Neural progenitor cell (in vitro differentiated cells): ENCODE data around the gene KCNB1. TPM values are rescaled to one million over a fixed set of nuclear protein-coding genes. Genes with fewer than 3 reads are reported as not detected.
A peak's percentile ranks its signal among the peaks of the same experiment; 100 is the strongest.

Source experiments
- DNase-seq: peaks from one replicate; pipeline ENCODE4 v3.0.0-alpha.2; 2016; ENCODE audit warnings: low spot score
- H2AFZ ChIP-seq: fragments of 200-600 bp; sonication (generic); replicated peaks from 2 replicates; pipeline ENCODE4 v1.6.1; 2016; ENCODE audit warnings: antibody characterized with exemption
- H3F3A ChIP-seq: fragments of 200-600 bp; sonication (generic); 2 replicates; pipeline ENCODE4 v1.6.1; 2016; ENCODE audit warnings: antibody characterized with exemption, low read depth
- H3K27ac ChIP-seq: fragments of 200-600 bp; sonication (generic); 2 replicates; pipeline ENCODE4 v1.5.1; 2016; ENCODE audit warnings: mild to moderate bottlenecking
- H3K27me3 ChIP-seq: fragments of 200-600 bp; sonication (generic); 2 replicates; pipeline ENCODE4 v1.6.1; 2016; ENCODE audit warnings: mild to moderate bottlenecking, moderate library complexity
- H3K36me3 ChIP-seq: fragments of 200-600 bp; sonication (generic); 2 replicates; pipeline ENCODE4 v1.5.1; 2016
- H3K4me1 ChIP-seq: fragments of 200-600 bp; sonication (generic); 2 replicates; pipeline ENCODE4 v1.6.1; 2016; ENCODE audit warnings: mixed run types
- H3K4me2 ChIP-seq: fragments of 200-600 bp; sonication (generic); 2 replicates; pipeline ENCODE4 v1.6.1; 2016
- H3K4me3 ChIP-seq: fragments of 200-600 bp; sonication (generic); 2 replicates; pipeline ENCODE4 v1.5.1; 2016
- H3K79me2 ChIP-seq: fragments of 200-600 bp; sonication (generic); 2 replicates; pipeline ENCODE4 v1.6.1; 2016; ENCODE audit warnings: low read depth
- H3K9ac ChIP-seq: fragments of 200-600 bp; sonication (generic); 2 replicates; pipeline ENCODE4 v1.6.1; 2016
- H3K9me3 ChIP-seq: fragments of 200-600 bp; sonication (generic); 2 replicates; pipeline ENCODE4 v1.5.1; 2016; ENCODE audit warnings: low read depth
- H4K20me1 ChIP-seq: fragments of 200-600 bp; sonication (generic); 2 replicates; pipeline ENCODE4 v1.6.1; 2016; ENCODE audit warnings: low read depth
- H3K27ac Mint-ChIP-seq: 3 replicates; pipeline ENCODE4 v1.8.0; 2021; ENCODE audit warnings: mixed read lengths
- H3K27me3 Mint-ChIP-seq: 2 replicates; pipeline ENCODE4 v1.8.0; 2022; ENCODE audit warnings: low read depth, mild to moderate bottlenecking, inconsistent platforms, moderate library complexity, mixed read lengths; ENCODE audit not compliant: insufficient read depth
- H3K36me3 Mint-ChIP-seq: 3 replicates; pipeline ENCODE4 v1.8.0; 2021; ENCODE audit warnings: mixed read lengths
- H3K4me1 Mint-ChIP-seq: 3 replicates; pipeline ENCODE4 v1.8.0; 2021; ENCODE audit warnings: mixed read lengths
- H3K4me3 Mint-ChIP-seq: 3 replicates; pipeline ENCODE4 v1.8.0; 2021; ENCODE audit warnings: mild to moderate bottlenecking, moderate library complexity, mixed read lengths
- H3K9me3 Mint-ChIP-seq: 3 replicates; pipeline ENCODE4 v1.8.0; 2020; ENCODE audit warnings: mixed read lengths
- CTCF ChIP-seq: fragments of 200-600 bp; sonication (generic); IDR thresholded peaks from 2 replicates; pipeline ENCODE4 v1.5.1; 2017; ENCODE audit warnings: antibody characterized with exemption, mild to moderate bottlenecking
- EZH2 ChIP-seq: fragments of 200-600 bp; sonication (generic); IDR thresholded peaks from 2 replicates; pipeline ENCODE4 v1.6.1; 2017; ENCODE audit warnings: antibody characterized with exemption, mild to moderate bottlenecking, moderate library complexity
- EZH2phosphoT487 ChIP-seq: fragments of 200-600 bp; sonication (generic); IDR thresholded peaks from 2 replicates; pipeline ENCODE4 v1.6.1; 2017; ENCODE audit warnings: antibody characterized with exemption
- total RNA-seq: library from RNA; depleted of rRNA; stranded (reverse); fragments of >200 nt; gene quantifications from 2 replicates; pipeline ENCODE4 v1.2.3, GENCODE V29; 2015; ENCODE audit warnings: low replicate concordance

The KCNB1 gene
- total RNA-seq, 1 donor from 2014 or later = 0.97 TPM

DNA sequence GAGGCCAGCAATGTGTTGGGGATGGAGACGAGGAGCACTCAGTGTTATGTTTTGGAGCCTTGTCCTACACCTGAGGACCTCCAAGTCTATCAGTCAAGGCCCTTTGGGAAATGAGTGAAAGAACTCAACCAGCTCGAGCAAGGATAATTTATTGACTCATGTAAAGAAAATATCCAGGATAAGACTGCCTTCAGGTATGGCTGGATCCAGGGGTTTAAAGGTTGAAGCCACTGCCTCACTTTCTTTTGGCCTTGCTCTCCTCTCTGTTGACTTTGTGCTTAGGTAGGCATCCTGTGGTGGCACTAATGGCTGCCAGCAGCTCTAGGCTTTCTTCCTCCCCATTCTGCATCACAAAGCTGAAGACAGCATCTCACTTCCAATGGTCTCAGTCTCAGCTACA is 138.3 kb downstream of the KCNB1 start:
- Histone ChIP-seq H2AFZ (no peak overlapping the region), H3K79me2 (no peaks in the 10 kb centered on the region), H3K27me3 (no peaks in the 10 kb centered on the region), H3K4me3 (no peak overlapping the region), H3K36me3 (no peaks in the 10 kb centered on the region), H3F3A (no peaks in the 10 kb centered on the region), H3K4me2 (no peak overlapping the region), H3K27ac (no peak overlapping the region), H3K4me1 (no peaks in the 10 kb centered on the region), H3K9ac (no peak overlapping the region), H4K20me1 (no peaks in the 10 kb centered on the region), H3K9me3 (no peaks in the 10 kb centered on the region)
- Mint-ChIP-seq H3K36me3 (no peaks in the 10 kb centered on the region), H3K4me1 (peaks cover 29% of the 10 kb centered on the region), H3K4me3 (no peak overlapping the region), H3K27me3 (peaks cover 2% of the 10 kb centered on the region), H3K27ac (no peak overlapping the region), H3K9me3 (no peaks in the 10 kb centered on the region)
- no peak for DNase-seq
- TF ChIP-seq EZH2phosphoT487 = no peak
- TF ChIP-seq CTCF = no peak
- TF ChIP-seq EZH2 = no peak

DNA sequence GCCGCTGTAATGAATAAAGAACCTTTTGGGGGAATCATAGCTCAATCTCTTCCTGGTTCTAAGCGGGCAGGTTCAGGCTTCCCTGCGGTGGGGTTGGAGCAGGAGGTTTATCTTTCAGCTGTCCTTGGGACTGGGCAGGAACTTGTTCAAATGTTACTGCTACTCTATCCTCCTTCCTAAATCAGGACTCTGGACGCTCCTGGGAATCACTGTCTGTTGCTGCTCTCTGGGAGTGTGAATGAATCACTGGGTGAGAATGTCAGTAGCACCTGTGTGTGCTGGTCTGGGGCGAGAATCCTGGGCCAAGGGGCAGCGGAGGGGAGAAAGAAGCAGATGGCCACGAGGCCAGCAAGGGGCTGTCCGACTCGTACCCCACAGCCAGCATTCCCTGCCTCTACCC is 139.2 kb downstream of the KCNB1 start:
- H3K27ac Mint-ChIP-seq = peak overlapping the region; percentile 70
- no peaks in the 10 kb centered on the region for H3K9me3 Mint-ChIP-seq
- Histone ChIP-seq H3K27ac (no peak overlapping the region), H3K79me2 (no peaks in the 10 kb centered on the region), H2AFZ (no peak overlapping the region), H3K9ac (no peak overlapping the region), H3K9me3 (no peaks in the 10 kb centered on the region), H4K20me1 (no peaks in the 10 kb centered on the region), H3K4me2 (no peak overlapping the region), H3K27me3 (no peaks in the 10 kb centered on the region), H3K4me3 (no peak overlapping the region), H3F3A (no peaks in the 10 kb centered on the region), H3K36me3 (no peaks in the 10 kb centered on the region), H3K4me1 (no peaks in the 10 kb centered on the region)
- peaks cover 2% of the 10 kb centered on the region for H3K27me3 Mint-ChIP-seq
- no peak for DNase-seq
- no peak overlapping the region for H3K4me3 Mint-ChIP-seq
- H3K4me1 Mint-ChIP-seq = peaks cover 24% of the 10 kb centered on the region
- no peaks in the 10 kb centered on the region for H3K36me3 Mint-ChIP-seq
- no peak for TF ChIP-seq EZH2

- no peaks in the 10 kb centered on the region for H3K27me3 Mint-ChIP-seq
- H3K9ac ChIP-seq = no peak overlapping the region
- H3K9me3 ChIP-seq = no peaks in the 10 kb centered on the region
- H3K4me2 ChIP-seq = no peak overlapping the region
- no peaks in the 10 kb centered on the region for H3K79me2 ChIP-seq
- H3K4me1 ChIP-seq = no peaks in the 10 kb centered on the region
- no peaks in the 10 kb centered on the region for H3K9me3 Mint-ChIP-seq
- H3F3A ChIP-seq = no peaks in the 10 kb centered on the region
- H3K36me3 ChIP-seq = no peaks in the 10 kb centered on the region
- H3K4me3 ChIP-seq = no peak overlapping the region
- no peak overlapping the region for H3K27ac ChIP-seq
- no peaks in the 10 kb centered on the region for H4K20me1 ChIP-seq
- no peaks in the 10 kb centered on the region for H3K36me3 Mint-ChIP-seq
- no peak overlapping the region for H3K4me3 Mint-ChIP-seq
- H3K27me3 ChIP-seq = no peaks in the 10 kb centered on the region
- H3K27ac Mint-ChIP-seq = no peak overlapping the region
- TF ChIP-seq EZH2 (no peak), EZH2phosphoT487 (no peak), CTCF (no peak)
- no peak for DNase-seq
- peaks cover 10% of the 10 kb centered on the region for H3K4me1 Mint-ChIP-seq
- no peak overlapping the region for H2AFZ ChIP-seq
These were observed 142.1 kb downstream of the KCNB1 start for GRCh38 chr20:49340161-49340966.

- no peaks in the 10 kb centered on the region for H3F3A ChIP-seq
- H3K27ac ChIP-seq = no peak overlapping the region
- no peaks in the 10 kb centered on the region for H3K36me3 Mint-ChIP-seq
These were observed 143.3 kb downstream of the KCNB1 start for GRCh38 chr20:49339123-49339522.

More at GRCh38 chr20:49339123-49339522, 143.3 kb downstream of the KCNB1 start:
- Mint-ChIP-seq H3K27me3 (no peaks in the 10 kb centered on the region), H3K9me3 (no peaks in the 10 kb centered on the region), H3K4me3 (no peak overlapping the region), H3K4me1 (peaks cover 11% of the 10 kb centered on the region), H3K27ac (no peak overlapping the region)
- Histone ChIP-seq H3K9ac (no peak overlapping the region), H3K36me3 (no peaks in the 10 kb centered on the region), H2AFZ (no peak overlapping the region), H3K27me3 (no peaks in the 10 kb centered on the region), H3K4me2 (no peak overlapping the region), H3K79me2 (no peaks in the 10 kb centered on the region), H3K4me1 (no peaks in the 10 kb centered on the region), H3K9me3 (no peaks in the 10 kb centered on the region), H3K4me3 (no peak overlapping the region), H4K20me1 (no peaks in the 10 kb centered on the region)
- TF ChIP-seq CTCF = no peak
- no peak for TF ChIP-seq EZH2phosphoT487
- TF ChIP-seq EZH2 = no peak
- DNase-seq = no peak
